HEK293 (cell line): ENCODE measurements around the gene LRRC59.

Experiments used
- EGR2 ChIP-seq: fragments of 450-650 bp; formaldehyde crosslinking; IDR thresholded peaks from 2 replicates; pipeline ENCODE4 v1.5.1; 2016; ENCODE audit warnings: low read depth, missing biosample characterization, missing genetic modification characterization
- KLF1 ChIP-seq: fragments of 450-650 bp; formaldehyde crosslinking; IDR thresholded peaks from 2 replicates; pipeline ENCODE4 v1.5.1; 2016; ENCODE audit warnings: missing biosample characterization, missing genetic modification characterization
- KLF8 ChIP-seq: fragments of 450-650 bp; formaldehyde crosslinking; IDR thresholded peaks from 2 replicates; pipeline ENCODE4 v1.5.1; 2016; ENCODE audit warnings: missing biosample characterization, missing genetic modification characterization
- PATZ1 ChIP-seq: fragments of 450-650 bp; formaldehyde crosslinking; IDR thresholded peaks from 2 replicates; pipeline ENCODE4 v1.5.1; 2016; ENCODE audit warnings: missing biosample characterization, missing genetic modification characterization
- PBX3 ChIP-seq: sonication (generic); formaldehyde crosslinking; IDR thresholded peaks from 2 replicates; pipeline ENCODE4 v1.8.1; 2022; ENCODE audit warnings: mild to moderate bottlenecking, moderate library complexity, missing genetic modification reagents
- SP2 ChIP-seq: fragments of 450-650 bp; formaldehyde crosslinking; IDR thresholded peaks from 2 replicates; pipeline ENCODE4 v1.5.1; 2016; ENCODE audit warnings: missing biosample characterization, missing genetic modification characterization
- SP3 ChIP-seq: fragments of 450-650 bp; formaldehyde crosslinking; IDR thresholded peaks from 2 replicates; pipeline ENCODE4 v1.5.1; 2016; ENCODE audit warnings: missing biosample characterization, missing genetic modification characterization
- SP7 ChIP-seq: fragments of 450-650 bp; formaldehyde crosslinking; IDR thresholded peaks from 2 replicates; pipeline ENCODE4 v1.5.1; 2016; ENCODE audit warnings: missing biosample characterization, missing genetic modification characterization
- YY1 ChIP-seq: fragments of 450-650 bp; formaldehyde crosslinking; IDR thresholded peaks from 2 replicates; pipeline ENCODE4 v1.5.1; 2018; ENCODE audit warnings: missing biosample characterization, missing genetic modification characterization
- ZBTB21 ChIP-seq: fragments of 450-650 bp; formaldehyde crosslinking; IDR thresholded peaks from 2 replicates; pipeline ENCODE4 v1.5.1; 2017; ENCODE audit warnings: missing biosample characterization, missing genetic modification characterization
- ZBTB26 ChIP-seq: fragments of 450-650 bp; formaldehyde crosslinking; optimal IDR thresholded peaks from 2 replicates; pipeline ENCODE3; 2016; ENCODE audit warnings: missing biosample characterization, mild to moderate bottlenecking, missing genetic modification characterization
- ZBTB48 ChIP-seq: fragments of 450-650 bp; formaldehyde crosslinking; IDR thresholded peaks from 2 replicates; pipeline ENCODE4 v1.5.1; 2016; ENCODE audit warnings: missing biosample characterization, missing genetic modification characterization
- ZEB2 ChIP-seq: fragments of 450-650 bp; formaldehyde crosslinking; IDR thresholded peaks from 2 replicates; pipeline ENCODE4 v1.5.1; 2016; ENCODE audit warnings: missing biosample characterization, missing genetic modification characterization
- ZFHX2 ChIP-seq: fragments of 450-650 bp; formaldehyde crosslinking; conservative IDR thresholded peaks from 2 replicates; pipeline ENCODE4 v1.5.1; 2016; ENCODE audit warnings: missing biosample characterization, missing genetic modification characterization
- ZNF248 ChIP-seq: fragments of 450-650 bp; formaldehyde crosslinking; IDR thresholded peaks from 2 replicates; pipeline ENCODE4 v1.5.1; 2017; ENCODE audit warnings: missing biosample characterization, missing genetic modification characterization
- ZNF335 ChIP-seq: fragments of 450-650 bp; formaldehyde crosslinking; conservative IDR thresholded peaks from 2 replicates; pipeline ENCODE4 v1.5.1; 2016; ENCODE audit warnings: missing biosample characterization, missing genetic modification characterization
- ZNF660 ChIP-seq: fragments of 450-650 bp; IDR thresholded peaks from 2 replicates; pipeline ENCODE4 v1.5.1; 2018; ENCODE audit warnings: missing biosample characterization, mild to moderate bottlenecking, missing genetic modification characterization
- ZNF692 ChIP-seq: fragments of 450-650 bp; formaldehyde crosslinking; IDR thresholded peaks from 2 replicates; pipeline ENCODE4 v1.5.1; 2016; ENCODE audit warnings: missing biosample characterization, missing genetic modification characterization
- ZNF76 ChIP-seq: fragments of 450-650 bp; formaldehyde crosslinking; IDR thresholded peaks from 2 replicates; pipeline ENCODE4; 2016; ENCODE audit warnings: low read depth, missing biosample characterization, missing genetic modification characterization, borderline replicate concordance
- ZSCAN16 ChIP-seq: fragments of 450-650 bp; formaldehyde crosslinking; IDR thresholded peaks from 2 replicates; pipeline ENCODE4 v1.5.1; 2016; ENCODE audit warnings: missing biosample characterization, missing genetic modification characterization
- ZXDB ChIP-seq: fragments of 450-650 bp; formaldehyde crosslinking; IDR thresholded peaks from 2 replicates; pipeline ENCODE4 v1.5.1; 2016; ENCODE audit warnings: missing biosample characterization, missing genetic modification characterization

LRRC59 gene

GRCh38 chr17:50345432-50346312 is 51.7 kb downstream of the LRRC59 start, which contains the start of gene XYLT2 (continued):
- 0 out of 2 replicates have a peak, but pooled peaks have one; percentile 54 for TF ChIP-seq ZXDB (tag by site-specific recombination)
- 0 out of 2 replicates have a peak, but pooled peaks have one; percentile 51 for TF ChIP-seq SP7
- peak; percentile 82 for TF ChIP-seq EGR2
- TF ChIP-seq ZBTB26 (tag by site-specific recombination), result peak; percentile 76
- peak; percentile 38; the same call in 1 of the 2 replicates for TF ChIP-seq SP2 (tag by site-specific recombination)
- TF ChIP-seq KLF8 (tag by site-specific recombination), result peak; percentile 60; the same call in 1 of the 2 replicates
- TF ChIP-seq KLF1, result 0 out of 2 replicates have a peak, but pooled peaks have one; percentile 21
- peak; percentile 44; the same call in 1 of the 2 replicates for TF ChIP-seq ZBTB48
- peak; percentile 92 for TF ChIP-seq ZFHX2
- peak; percentile 25 for TF ChIP-seq ZNF335 (tag by site-specific recombination)
- 0 out of 2 replicates have a peak, but pooled peaks have one; percentile 53 for TF ChIP-seq PATZ1 (tag by site-specific recombination)
- TF ChIP-seq ZNF692 (tag by site-specific recombination), result no peak
- TF ChIP-seq ZBTB21 (tag by site-specific recombination), result no peak
- TF ChIP-seq SP3 (tag by site-specific recombination), result peak; percentile 71
- TF ChIP-seq ZNF76 (tag by site-specific recombination), result no peak
- 0 out of 2 replicates have a peak, but pooled peaks have one; percentile 61 for TF ChIP-seq ZEB2 (tag by site-specific recombination)
- TF ChIP-seq YY1 (tag by site-specific recombination), result peak; percentile 50; the same call in 1 of the 2 replicates
- TF ChIP-seq ZNF660 (tag by site-specific recombination), result peak; percentile 62; the same call in 1 of the 2 replicates
- no peak for TF ChIP-seq ZNF248 (tag by site-specific recombination)
- TF ChIP-seq PBX3 (CRISPR knock-in tag), result peak; percentile 59; the same call in 1 of the 2 replicates
- TF ChIP-seq ZSCAN16, result peak; percentile 83; the same call in 1 of the 2 replicates
